Keratinocyte (primary cell): ENCODE results near the gene PRKD3. TPM values are rescaled to one million over a fixed set of nuclear protein-coding genes. Genes with fewer than 3 reads are reported as not detected.
A peak's percentile ranks its signal among the peaks of the same experiment; 100 is the strongest.

Experiments used
- DNase-seq: peaks from one replicate; pipeline ENCODE4 v3.0.0-alpha.2; 2011; ENCODE audit warnings: low read depth, missing footprints, low spot score
- FAIRE-seq: peaks from 2 replicates; lab custom pipeline; 2011; peaks lifted over from hg19 to GRCh38; lab: Jason Lieb, UNC
- H2AFZ ChIP-seq: 2 replicates; pipeline ENCODE4 v1.6.0; 2012; ENCODE audit warnings: low read length, control low read depth, inconsistent platforms; ENCODE audit not compliant: control insufficient read depth
- H3K27ac ChIP-seq: 2 replicates; pipeline ENCODE4 v1.5.1; 2011; ENCODE audit warnings: low read length; ENCODE audit not compliant: control insufficient read depth, insufficient read depth
- H3K27me3 ChIP-seq: 3 replicates; pipeline ENCODE4 v1.6.0; 2011; ENCODE audit warnings: low read length; ENCODE audit not compliant: control insufficient read depth, insufficient read depth; ENCODE audit errors: extremely low read depth
- H3K36me3 ChIP-seq, 2 experiments: 2 replicates in 1 of 2; 3 replicates in 1 of 2; pipeline ENCODE4 v1.5.1; 2011; ENCODE audit warnings: low read length in 2 of 2, mild to moderate bottlenecking in 1 of 2; ENCODE audit not compliant: control insufficient read depth in 2 of 2, insufficient read depth in 2 of 2; ENCODE audit errors: extremely low read depth in 1 of 2
- H3K4me1 ChIP-seq: 3 replicates; pipeline ENCODE4 v1.5.1; 2011; ENCODE audit warnings: low read length; ENCODE audit not compliant: control insufficient read depth, insufficient read depth; ENCODE audit errors: extremely low read depth
- H3K4me2 ChIP-seq: 3 replicates; pipeline ENCODE4 v1.6.0; 2011; ENCODE audit warnings: low read depth, low read length; ENCODE audit not compliant: control insufficient read depth, insufficient read depth; ENCODE audit errors: extremely low read depth
- H3K4me3 ChIP-seq, 3 experiments: fragments of 200-600 bp in 1 of 3; sonication (generic) in 1 of 3; 2 replicates in 2 of 3; 3 replicates in 1 of 3; pipeline ENCODE4 v1.5.1; 2011 to 2016; ENCODE audit warnings: low read length in 3 of 3, mild to moderate bottlenecking in 3 of 3, control low read depth in 2 of 3, inconsistent platforms in 1 of 3, low read depth in 1 of 3, mixed read lengths in 1 of 3, mixed run types in 1 of 3, moderate library complexity in 1 of 3; ENCODE audit not compliant: control insufficient read depth in 2 of 3, insufficient read depth in 2 of 3; ENCODE audit errors: extremely low read depth in 1 of 3
- H3K79me2 ChIP-seq: 2 replicates; pipeline ENCODE4 v1.6.0; 2012; ENCODE audit warnings: low read length; ENCODE audit not compliant: control insufficient read depth, insufficient read depth
- H3K9ac ChIP-seq: 3 replicates; pipeline ENCODE4 v1.6.0; 2011; ENCODE audit warnings: low read length; ENCODE audit not compliant: control insufficient read depth, insufficient read depth; ENCODE audit errors: extremely low read depth
- H3K9me1 ChIP-seq: 3 replicates; pipeline ENCODE4 v1.6.0; 2011; ENCODE audit warnings: low read length; ENCODE audit not compliant: control insufficient read depth, insufficient read depth; ENCODE audit errors: extremely low read depth
- H3K9me3 ChIP-seq: 2 replicates; pipeline ENCODE4 v1.5.1; 2012; ENCODE audit warnings: low read depth, low read length; ENCODE audit not compliant: control insufficient read depth
- H4K20me1 ChIP-seq: 3 replicates; pipeline ENCODE4 v1.6.0; 2011; ENCODE audit warnings: low read length; ENCODE audit not compliant: control insufficient read depth, insufficient read depth; ENCODE audit errors: extremely low read depth
- CTCF ChIP-seq, 3 experiments: IDR thresholded peaks in 1 of 3; conservative IDR thresholded peaks in 1 of 3; optimal IDR thresholded peaks in 1 of 3; 2 replicates in 2 of 3; 3 replicates in 1 of 3; pipeline versions ENCODE3 to v1.5.1; 2011; ENCODE audit warnings: low read length in 3 of 3, mild to moderate bottlenecking in 3 of 3, moderate library complexity in 2 of 3, control low read depth in 1 of 3, inconsistent platforms in 1 of 3; ENCODE audit not compliant: insufficient read depth in 2 of 3; ENCODE audit errors: extremely low read depth in 1 of 3
- EZH2 ChIP-seq: IDR thresholded peaks from one replicate; pipeline ENCODE4 v1.6.1; 2012; ENCODE audit warnings: inconsistent platforms, mild to moderate bottlenecking, low read length, moderate library complexity
- dilution Hi-C: fragments of 300-500 bp; cut with MboI; formaldehyde crosslinking; loops from one replicate; pipeline ENCODE4 v1.7.0; 2020; ENCODE audit warnings: low sequenced_read_pairs; ENCODE audit not compliant: extremely low pct_ligation_motif_present
- polyA plus RNA-seq, 5 experiments: library from polyadenylated mRNA; depleted of rRNA in 3 of 5; stranded (reverse) in 3 of 5; stranded (forward) in 1 of 5; unstranded in 1 of 5; fragments of >200 nt; gene quantifications; 1 replicate in 1 of 5; 2 replicates in 3 of 5; 3 replicates in 1 of 5; pipeline versions ENCODE4 v1.2.1 to v1.2.3, GENCODE V29; 2011 to 2012; ENCODE audit warnings: missing spikeins in 2 of 5, low read depth in 1 of 5, low replicate concordance in 1 of 5

PRKD3 gene
- polyA plus RNA-seq, 1 donor (not counting 4 experiments of a cell fraction or from before 2014, with no cell fraction given) = 25.4 TPM

DNA sequence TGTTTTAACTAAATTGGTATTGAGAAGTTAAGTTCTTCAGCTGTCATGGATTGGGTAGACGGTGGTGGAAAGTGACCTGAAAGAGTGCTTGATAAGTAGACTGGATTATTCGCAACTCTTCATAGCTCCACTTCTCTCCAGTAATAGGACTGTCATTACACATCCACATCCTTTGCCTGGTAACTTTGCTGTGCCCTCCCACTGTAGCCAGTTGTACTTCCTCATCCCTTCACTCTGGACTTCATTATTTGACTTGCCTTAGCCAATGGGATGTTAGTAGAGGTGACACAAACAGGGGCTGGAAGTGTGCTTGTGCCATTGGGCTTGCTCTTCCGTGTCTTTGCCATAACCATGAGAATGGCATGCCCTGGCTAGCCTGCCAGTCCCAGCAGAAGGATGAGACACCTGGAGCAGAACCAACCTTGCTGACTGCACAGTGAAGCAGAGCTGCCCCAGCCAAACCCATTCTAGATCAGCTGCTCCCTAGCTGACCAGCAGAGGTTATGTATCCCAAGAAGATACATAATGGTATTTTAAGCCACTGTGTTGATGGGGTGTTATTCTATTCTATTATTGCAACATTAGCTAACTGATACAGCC is 36.7 kb upstream of the PRKD3 start:
- Histone ChIP-seq H3K9me3 (no peaks in the 10 kb centered on the region), H3K4me1 (peaks cover 17% of the 10 kb centered on the region), H3K36me3 (no peaks in the 10 kb centered on the region), H3K9ac (no peak overlapping the region), H4K20me1 (no peaks in the 10 kb centered on the region), H3K4me2 (peak overlapping the region; percentile 44), H3K27ac (peak overlapping the region; percentile 4), H3K4me3 (no peak overlapping the region), H2AFZ (peak overlapping the region; percentile 72), H3K79me2 (no peaks in the 10 kb centered on the region), H3K9me1 (no peaks in the 10 kb centered on the region), H3K27me3 (no peaks in the 10 kb centered on the region)
- peak; percentile 79 for DNase-seq
- dilution Hi-C loops = no loop called here
- TF ChIP-seq CTCF (optimal IDR thresholded peaks at IDR 0.05 in 1 of 3, IDR thresholded peaks at IDR 0.05 in 1 of 3, conservative IDR thresholded peaks at IDR 0.05 in 1 of 3; ENCODE audit: extremely low read depth in 1 of 3, insufficient read depth in 2 of 3, low read length in 3 of 3) = peak in 1 of 3 experiments; percentile 11
- TF ChIP-seq EZH2 = no peak
- peak; percentile 100 for FAIRE-seq

GRCh38 chr2:37358466-37358865 is 33.8 kb upstream of the PRKD3 start:
- no peaks in the 10 kb centered on the region for H3K79me2 ChIP-seq
- H3K4me2 ChIP-seq = no peak overlapping the region
- H3K9ac ChIP-seq = no peak overlapping the region
- H2AFZ ChIP-seq = no peak overlapping the region
- peaks cover 17% of the 10 kb centered on the region for H3K4me1 ChIP-seq
- no peaks in the 10 kb centered on the region for H3K36me3 ChIP-seq
- H4K20me1 ChIP-seq = no peaks in the 10 kb centered on the region
- H3K27me3 ChIP-seq = no peaks in the 10 kb centered on the region
- H3K27ac ChIP-seq = no peak overlapping the region
- no peaks in the 10 kb centered on the region for H3K9me1 ChIP-seq
- DNase-seq (no peak), FAIRE-seq (no peak)
- TF ChIP-seq EZH2 (no peak), CTCF (optimal IDR thresholded peaks at IDR 0.05 in 1 of 3, IDR thresholded peaks at IDR 0.05 in 1 of 3, conservative IDR thresholded peaks at IDR 0.05 in 1 of 3; ENCODE audit: extremely low read depth in 1 of 3, insufficient read depth in 2 of 3, low read length in 3 of 3) (no peak)
- dilution Hi-C loops = no loop called here
- no peak overlapping the region for H3K4me3 ChIP-seq
- no peaks in the 10 kb centered on the region for H3K9me3 ChIP-seq
